Nephron progenitor cell (in vitro differentiated cells): ENCODE results near the gene SLC7A7.
"Not testable (repeated sequence)": the region's sequence is repeated elsewhere in the genome, so short reads cannot be mapped to it uniquely, and the experiment has no call there.

ENCODE experiments used
- DNase-seq: peaks from one replicate; pipeline ENCODE4 v3.0.0; 2021
- H3K27ac Mint-ChIP-seq: 2 replicates; pipeline ENCODE4 v1.8.0; 2021; ENCODE audit warnings: mild to moderate bottlenecking, moderate library complexity, mixed read lengths
- H3K27me3 Mint-ChIP-seq: 2 replicates; pipeline ENCODE4 v1.8.0; 2021; ENCODE audit warnings: mild to moderate bottlenecking, low read depth, mixed read lengths; ENCODE audit not compliant: poor library complexity
- H3K36me3 Mint-ChIP-seq: 2 replicates; pipeline ENCODE4 v1.8.0; 2021; ENCODE audit warnings: low read depth, mixed read lengths
- H3K4me1 Mint-ChIP-seq: 2 replicates; pipeline ENCODE4 v1.8.0; 2021; ENCODE audit warnings: mixed read lengths
- H3K4me3 Mint-ChIP-seq: 2 replicates; pipeline ENCODE4 v1.8.0; 2021; ENCODE audit warnings: mild to moderate bottlenecking, moderate library complexity, mixed read lengths
- H3K9me3 Mint-ChIP-seq: 2 replicates; pipeline ENCODE4 v1.8.0; 2021; ENCODE audit warnings: mild to moderate bottlenecking, moderate library complexity, mixed read lengths
- TF ChIP-seq, protein P1 (sequence below): fragments of 200-600 bp; sonication (generic); IDR thresholded peaks from 2 replicates; pipeline ENCODE4 v1.5.0; 2021; ENCODE audit warnings: antibody characterized with exemption

The SLC7A7 gene

DNA sequence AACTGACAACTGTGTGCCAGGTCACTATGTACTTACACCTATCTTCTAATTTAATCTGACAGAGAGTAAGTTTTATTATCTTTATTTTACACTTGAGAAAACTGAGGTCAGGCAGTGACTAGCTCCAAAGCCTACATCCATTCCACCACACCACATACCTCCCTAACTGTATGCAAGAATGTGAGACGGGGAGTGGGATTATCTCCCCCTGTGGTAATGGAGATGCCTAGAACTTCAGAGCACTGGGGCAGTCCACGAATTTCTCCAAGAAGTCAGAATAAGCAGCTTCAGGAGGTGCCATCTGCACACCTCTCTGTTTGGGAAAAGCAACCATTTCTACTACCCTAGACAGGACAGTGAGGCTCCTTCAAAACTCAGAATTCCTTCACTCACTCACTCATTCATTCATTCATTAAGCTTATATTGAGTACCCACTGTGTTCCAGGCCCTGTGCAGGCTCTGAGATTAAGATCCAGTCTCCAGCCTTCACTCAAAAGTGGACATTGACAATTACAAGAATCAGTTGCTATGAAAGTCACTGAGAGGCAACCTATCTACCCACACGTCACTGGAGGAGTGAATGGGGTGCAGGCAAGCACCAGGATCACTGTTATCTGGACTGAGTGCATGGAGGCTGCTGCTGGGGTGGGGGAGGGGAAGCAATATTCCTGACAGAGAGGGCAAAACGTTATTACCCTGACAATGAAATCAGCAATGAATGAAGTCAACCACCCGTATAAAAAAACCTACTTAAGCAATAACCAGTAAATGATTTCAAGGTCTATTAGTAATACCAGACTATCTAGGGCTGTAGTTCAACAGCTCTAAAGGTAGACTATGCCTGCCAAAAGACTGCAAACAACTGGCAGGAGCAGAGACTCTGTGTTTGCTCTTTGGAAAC is 18.0 kb downstream of the SLC7A7 start:
- no peak overlapping the region for H3K27ac Mint-ChIP-seq
- H3K27me3 Mint-ChIP-seq: peaks cover 3% of the 10 kb centered on the region
- peaks cover 42% of the 10 kb centered on the region for H3K4me1 Mint-ChIP-seq
- H3K36me3 Mint-ChIP-seq: no peaks in the 10 kb centered on the region
- peaks cover 4% of the 10 kb centered on the region for H3K9me3 Mint-ChIP-seq
- H3K4me3 Mint-ChIP-seq: no peak overlapping the region
- TF ChIP-seq, protein P1, sequence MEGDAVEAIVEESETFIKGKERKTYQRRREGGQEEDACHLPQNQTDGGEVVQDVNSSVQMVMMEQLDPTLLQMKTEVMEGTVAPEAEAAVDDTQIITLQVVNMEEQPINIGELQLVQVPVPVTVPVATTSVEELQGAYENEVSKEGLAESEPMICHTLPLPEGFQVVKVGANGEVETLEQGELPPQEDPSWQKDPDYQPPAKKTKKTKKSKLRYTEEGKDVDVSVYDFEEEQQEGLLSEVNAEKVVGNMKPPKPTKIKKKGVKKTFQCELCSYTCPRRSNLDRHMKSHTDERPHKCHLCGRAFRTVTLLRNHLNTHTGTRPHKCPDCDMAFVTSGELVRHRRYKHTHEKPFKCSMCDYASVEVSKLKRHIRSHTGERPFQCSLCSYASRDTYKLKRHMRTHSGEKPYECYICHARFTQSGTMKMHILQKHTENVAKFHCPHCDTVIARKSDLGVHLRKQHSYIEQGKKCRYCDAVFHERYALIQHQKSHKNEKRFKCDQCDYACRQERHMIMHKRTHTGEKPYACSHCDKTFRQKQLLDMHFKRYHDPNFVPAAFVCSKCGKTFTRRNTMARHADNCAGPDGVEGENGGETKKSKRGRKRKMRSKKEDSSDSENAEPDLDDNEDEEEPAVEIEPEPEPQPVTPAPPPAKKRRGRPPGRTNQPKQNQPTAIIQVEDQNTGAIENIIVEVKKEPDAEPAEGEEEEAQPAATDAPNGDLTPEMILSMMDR: no peak
- DNase-seq: no peak

DNA sequence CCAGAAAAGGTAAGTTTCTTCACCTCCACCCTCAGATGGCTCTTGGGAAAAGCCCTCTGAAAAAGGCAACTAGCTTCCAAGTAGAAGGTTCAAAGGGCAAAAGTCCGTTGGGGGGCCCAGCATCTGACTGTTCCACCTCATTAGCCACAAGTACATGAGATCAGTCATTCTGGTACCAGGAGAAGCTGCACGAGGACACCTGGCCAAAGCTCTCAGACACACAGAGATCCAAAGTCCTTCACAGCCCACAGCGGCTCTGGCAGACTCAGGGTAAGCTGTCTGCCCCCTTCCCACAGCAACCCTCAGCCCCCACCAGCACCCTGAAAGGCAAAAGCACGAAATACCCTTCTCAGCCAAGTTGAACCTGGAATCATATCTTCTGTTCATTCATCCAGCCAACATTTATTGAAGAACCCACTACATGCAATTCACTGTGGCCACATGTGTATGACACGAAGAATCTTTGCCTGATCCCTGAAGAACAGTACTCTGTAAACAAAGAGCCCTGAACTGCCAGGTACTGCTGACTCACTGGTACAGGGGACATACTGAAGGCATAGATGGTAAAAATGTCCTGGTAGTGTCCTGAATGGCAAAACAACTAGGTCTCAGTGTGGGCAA is 19.0 kb downstream of the SLC7A7 start:
- peaks cover 34% of the 10 kb centered on the region for H3K4me1 Mint-ChIP-seq
- TF ChIP-seq, protein P1: no peak
- H3K27me3 Mint-ChIP-seq: peaks cover 3% of the 10 kb centered on the region
- H3K4me3 Mint-ChIP-seq: no peak overlapping the region
- no peaks in the 10 kb centered on the region for H3K36me3 Mint-ChIP-seq
- H3K27ac Mint-ChIP-seq: no peak overlapping the region
- DNase-seq: no peak
- peaks cover 4% of the 10 kb centered on the region for H3K9me3 Mint-ChIP-seq

DNA sequence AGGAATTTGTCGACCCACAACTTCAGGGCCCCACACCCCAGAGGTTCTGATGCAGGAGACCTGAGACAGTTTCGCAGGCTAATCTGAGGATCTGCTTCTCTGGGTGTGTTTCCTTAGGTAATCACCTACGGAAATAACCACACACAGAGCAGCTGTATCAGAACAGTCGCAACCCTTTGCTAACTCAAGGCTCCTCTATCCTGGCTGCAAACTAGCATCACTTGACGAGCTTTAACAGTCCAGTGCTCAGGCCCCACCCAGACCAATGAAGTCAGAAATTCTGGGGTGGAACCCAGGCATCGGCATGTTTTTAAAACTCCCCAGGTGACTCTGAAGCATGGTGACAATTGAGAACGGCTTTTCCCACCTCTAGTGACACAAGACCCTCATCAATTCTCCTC is 20.7 kb downstream of the SLC7A7 start:
- H3K4me1 Mint-ChIP-seq: peaks cover 31% of the 10 kb centered on the region
- H3K27me3 Mint-ChIP-seq: peaks cover 3% of the 10 kb centered on the region
- H3K4me3 Mint-ChIP-seq: no peak overlapping the region
- no peaks in the 10 kb centered on the region for H3K36me3 Mint-ChIP-seq
- no peak for DNase-seq
- TF ChIP-seq, protein P1: no peak
- H3K9me3 Mint-ChIP-seq: peaks cover 4% of the 10 kb centered on the region
- no peak overlapping the region for H3K27ac Mint-ChIP-seq

DNA sequence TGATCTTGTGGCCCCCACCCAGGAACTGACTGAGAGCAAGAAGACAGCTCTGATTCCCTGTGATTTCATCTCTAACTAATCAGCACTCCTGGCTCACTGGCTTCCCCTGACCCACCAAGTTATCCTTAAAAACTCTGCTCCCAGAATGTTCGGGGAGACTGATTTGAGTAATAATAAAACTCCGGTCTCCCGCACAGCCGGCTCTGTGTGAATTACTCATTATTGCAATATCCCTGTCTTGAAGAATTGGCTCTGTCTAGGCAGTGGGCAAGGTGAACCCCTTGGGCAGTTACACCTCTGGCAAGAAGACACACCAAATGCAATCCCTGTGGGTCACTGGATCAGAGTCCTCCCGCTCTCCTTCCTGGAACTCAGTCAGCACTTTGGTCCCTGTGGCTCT is 21.3 kb downstream of the SLC7A7 start:
- peak overlapping the region; percentile 90 for H3K27ac Mint-ChIP-seq
- TF ChIP-seq, protein P1: no peak

DNA sequence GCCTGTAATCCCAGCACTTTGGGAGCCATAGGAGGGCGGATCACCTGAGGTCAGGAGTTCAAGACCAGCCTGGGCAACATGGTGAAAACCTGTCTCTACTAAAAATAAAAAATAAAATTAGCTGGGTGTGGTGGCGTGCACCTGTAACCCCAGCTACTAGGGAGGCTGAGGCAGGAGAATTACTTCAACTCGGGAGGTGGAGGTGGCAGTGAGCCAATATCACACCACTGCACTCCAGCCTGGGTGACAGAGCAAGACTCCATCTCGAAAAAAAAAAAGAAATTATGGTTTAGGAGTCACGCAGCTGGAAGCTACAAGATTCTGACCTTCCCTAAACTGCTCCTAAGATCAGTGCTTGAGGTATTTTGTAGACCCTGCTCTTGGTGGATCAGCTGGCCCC is 21.7 kb downstream of the SLC7A7 start:
- not testable (repeated sequence) for H3K4me3 Mint-ChIP-seq, H3K27ac Mint-ChIP-seq, H3K9me3 Mint-ChIP-seq, H3K27me3 Mint-ChIP-seq, H3K36me3 Mint-ChIP-seq, DNase-seq
- H3K4me1 Mint-ChIP-seq: peaks cover 31% of the 10 kb centered on the region

More for the DNA sequence above, 21.3 kb downstream of the SLC7A7 start:
- no peak overlapping the region for H3K4me3 Mint-ChIP-seq
- H3K4me1 Mint-ChIP-seq: peaks cover 31% of the 10 kb centered on the region
- no peaks in the 10 kb centered on the region for H3K36me3 Mint-ChIP-seq
- peaks cover 3% of the 10 kb centered on the region for H3K27me3 Mint-ChIP-seq
- no peak for DNase-seq
- peaks cover 4% of the 10 kb centered on the region for H3K9me3 Mint-ChIP-seq

DNA sequence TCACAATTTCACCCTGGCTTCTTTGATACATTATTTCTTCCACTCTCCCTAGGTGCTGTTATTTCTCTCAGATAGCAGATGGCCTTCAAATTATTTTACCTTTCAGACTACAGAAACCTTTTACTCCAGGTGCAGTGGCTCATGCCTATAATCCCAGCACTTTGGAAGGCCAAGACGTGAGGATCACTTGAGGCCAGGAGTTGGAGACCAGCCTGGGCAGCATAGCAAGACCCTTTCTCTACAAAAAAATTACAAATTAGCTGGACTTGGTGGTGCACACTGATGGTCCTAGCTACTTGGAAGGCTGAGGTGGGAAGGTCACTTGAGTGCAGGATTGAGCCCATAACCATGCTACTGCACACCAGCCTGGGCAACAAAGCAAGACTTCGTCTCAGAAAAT is 23.1 kb downstream of the SLC7A7 start:
- Mint-ChIP-seq H3K27ac (no peak overlapping the region), H3K9me3 (peaks cover 4% of the 10 kb centered on the region), H3K4me3 (no peak overlapping the region)

More for the DNA sequence above, 23.1 kb downstream of the SLC7A7 start:
- TF ChIP-seq, protein P1: no peak
- Mint-ChIP-seq H3K27me3 (no peaks in the 10 kb centered on the region), H3K36me3 (no peaks in the 10 kb centered on the region), H3K4me1 (peaks cover 27% of the 10 kb centered on the region)
- no peak for DNase-seq
